HG02678 (cell line): ENCODE results near the gene LDLRAD4.
"Not testable (repeated sequence)": the region's sequence is repeated elsewhere in the genome, so short reads cannot be mapped to it uniquely, and the experiment has no call there.

Source experiments
- ATAC-seq: cut with Tn5 transposase; IDR thresholded peaks from one replicate; pipeline ENCODE4 v1.9.1; 2021; ENCODE audit warnings: mild to moderate bottlenecking, moderate library complexity; ENCODE audit not compliant: unreplicated experiment

The LDLRAD4 gene

DNA sequence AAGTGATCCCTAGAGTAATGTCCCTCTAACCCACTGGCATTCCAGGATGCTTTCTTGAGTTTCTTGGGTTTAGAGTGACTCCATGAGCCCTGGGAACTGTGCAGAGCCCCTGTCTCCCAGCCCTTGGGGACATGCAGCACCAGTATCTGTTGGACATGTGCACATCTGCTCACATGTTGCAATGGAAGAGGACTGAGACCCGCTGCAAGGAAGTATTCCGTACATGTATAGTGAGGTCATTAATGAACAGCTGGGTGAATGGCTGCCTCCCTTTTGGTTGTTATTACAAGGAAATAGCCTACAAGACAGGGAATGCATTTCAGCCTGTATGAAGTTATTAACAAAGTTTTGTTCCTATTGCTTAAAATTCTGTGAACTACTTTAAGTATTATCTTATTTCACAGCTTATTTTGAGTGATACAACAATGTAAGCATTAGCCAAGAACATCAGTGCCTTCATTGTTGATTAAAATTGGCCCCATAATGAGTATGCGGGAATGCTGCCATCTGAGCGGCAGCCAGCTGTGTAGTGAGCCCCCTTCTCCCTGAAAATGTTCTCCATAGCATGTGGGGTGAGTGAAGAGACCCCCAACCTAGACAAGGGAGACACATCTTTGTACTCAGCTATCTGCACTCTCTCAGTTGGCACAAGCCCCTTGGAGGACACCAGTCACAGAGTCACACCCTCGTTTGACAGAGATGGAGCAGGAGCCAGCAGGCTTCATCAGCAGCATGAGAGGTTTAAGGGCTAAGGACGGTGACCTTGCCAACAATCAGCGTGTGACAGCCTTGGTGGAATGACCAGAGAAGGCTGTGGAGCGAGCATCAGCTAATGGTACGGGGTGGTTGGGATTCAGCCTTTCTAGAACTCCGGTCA lies 420.4 kb downstream of the LDLRAD4 start:
- ATAC-seq = no peak

DNA sequence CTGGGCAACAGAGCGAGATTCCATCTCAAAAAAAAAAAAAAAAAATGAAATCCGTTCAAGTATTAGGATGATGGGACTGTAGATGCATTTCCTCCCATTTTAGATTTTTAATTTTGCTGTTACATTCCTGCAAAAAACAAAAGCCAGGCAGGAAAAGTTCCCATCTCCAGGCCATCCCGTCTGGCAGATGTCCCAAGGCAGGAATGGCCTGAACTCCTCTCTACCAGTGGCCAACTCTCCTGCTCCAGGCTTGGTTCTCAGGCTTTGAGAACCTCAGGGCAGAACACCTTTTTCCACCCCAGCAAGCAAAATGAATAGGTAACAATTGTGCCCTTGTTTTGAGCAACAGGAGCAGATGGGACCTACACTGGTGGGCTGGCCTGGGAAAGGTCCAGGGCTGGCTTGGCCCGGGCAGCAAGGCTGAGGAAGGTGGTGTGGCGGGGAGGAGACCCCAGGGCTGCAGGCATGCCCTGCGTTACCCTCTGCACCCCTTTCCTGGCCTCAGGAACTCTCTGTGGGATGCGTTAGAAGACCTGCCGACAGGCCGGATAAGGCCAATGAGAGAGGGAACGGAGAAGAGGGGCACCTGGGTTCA lies 421.8 kb downstream of the LDLRAD4 start:
- ATAC-seq = no peak

DNA sequence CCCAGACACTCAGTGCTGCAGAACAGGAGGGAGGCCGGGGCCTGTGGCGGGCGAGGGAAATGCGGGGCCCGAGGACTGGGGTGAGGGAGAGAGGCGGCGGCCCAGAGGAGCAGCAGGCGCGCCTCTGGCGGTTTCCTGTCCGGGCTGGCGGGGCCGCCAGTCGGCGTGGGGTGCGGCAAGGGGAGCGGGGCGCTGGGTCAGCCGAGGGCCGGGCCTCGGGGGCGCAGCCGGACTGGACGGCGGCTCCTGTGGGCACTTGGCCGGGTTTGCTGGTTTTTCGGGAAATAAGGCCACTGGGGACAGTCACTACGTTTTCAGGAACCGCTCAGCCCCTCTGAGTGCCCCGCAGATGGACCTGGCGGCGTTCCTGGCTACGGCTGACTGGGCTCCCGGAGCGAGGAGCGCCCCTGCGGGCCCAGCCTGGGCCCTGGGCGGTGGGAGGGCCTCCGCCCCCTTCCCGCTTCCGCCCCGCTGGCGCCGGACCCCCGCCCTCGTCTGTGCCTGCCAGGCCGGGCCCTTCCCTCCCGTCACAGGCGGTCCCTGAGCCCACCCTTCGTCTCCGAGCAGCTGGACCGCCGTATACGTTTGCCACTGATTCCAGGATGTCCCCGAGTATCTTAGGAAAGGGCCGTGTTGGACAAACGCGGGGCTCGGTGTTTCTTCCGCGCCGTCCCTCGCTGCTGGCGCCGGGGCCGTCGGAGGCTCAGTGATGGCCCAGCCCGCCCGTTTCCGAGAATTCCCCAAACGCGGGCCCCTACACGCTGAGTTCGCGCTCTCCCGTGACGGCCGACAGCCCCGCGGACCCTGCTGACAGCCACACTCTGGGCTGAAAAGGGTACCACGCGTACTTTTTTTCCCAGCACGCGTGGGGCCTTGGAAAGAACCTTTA lies 423.2 kb downstream of the LDLRAD4 start:
- ATAC-seq = no peak

DNA sequence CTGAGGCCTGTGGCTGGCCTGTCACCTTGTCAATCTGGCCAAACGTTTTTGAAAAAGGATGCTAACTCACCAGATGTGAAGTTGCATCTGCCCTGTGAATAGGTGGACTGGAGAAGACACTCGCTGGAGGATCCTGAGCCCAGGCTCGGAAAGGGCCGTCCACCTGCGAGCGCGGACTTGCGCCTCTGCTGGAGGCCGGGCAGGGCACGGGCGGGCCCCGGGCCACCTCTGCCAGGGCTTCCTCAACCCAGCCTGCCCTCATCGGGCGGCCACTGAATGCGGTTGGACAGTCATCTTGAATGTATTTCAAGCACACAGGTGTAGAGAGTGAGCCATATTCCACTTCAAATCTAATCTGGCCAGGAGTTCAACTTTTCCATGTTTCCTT lies 423.9 kb downstream of the LDLRAD4 start:
- ATAC-seq = no peak

DNA sequence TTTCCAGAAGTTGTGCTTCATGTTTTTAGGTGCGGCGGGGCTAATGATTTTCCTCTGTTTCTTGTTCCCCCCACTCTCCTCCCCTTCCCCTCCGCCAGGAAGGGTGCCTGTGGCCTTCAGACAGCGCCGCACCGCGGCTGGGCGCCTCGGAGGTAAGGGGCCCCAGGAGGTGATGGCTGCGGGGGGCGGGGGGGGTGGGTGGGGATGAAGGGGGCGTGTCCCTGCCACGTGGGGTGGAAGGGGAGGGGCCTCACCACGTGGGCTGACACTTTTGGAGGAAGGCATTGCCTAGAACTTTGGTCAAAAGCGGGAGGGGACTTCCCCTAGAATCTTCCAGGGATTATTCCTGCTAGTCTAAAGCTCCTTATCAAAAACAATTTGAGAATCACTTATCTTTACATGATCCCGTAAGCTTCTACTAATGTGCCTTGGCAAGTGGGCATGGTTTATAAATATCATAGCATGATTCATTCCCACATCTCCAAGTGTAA lies 424.7 kb downstream of the LDLRAD4 start:
- ATAC-seq = no peak

DNA sequence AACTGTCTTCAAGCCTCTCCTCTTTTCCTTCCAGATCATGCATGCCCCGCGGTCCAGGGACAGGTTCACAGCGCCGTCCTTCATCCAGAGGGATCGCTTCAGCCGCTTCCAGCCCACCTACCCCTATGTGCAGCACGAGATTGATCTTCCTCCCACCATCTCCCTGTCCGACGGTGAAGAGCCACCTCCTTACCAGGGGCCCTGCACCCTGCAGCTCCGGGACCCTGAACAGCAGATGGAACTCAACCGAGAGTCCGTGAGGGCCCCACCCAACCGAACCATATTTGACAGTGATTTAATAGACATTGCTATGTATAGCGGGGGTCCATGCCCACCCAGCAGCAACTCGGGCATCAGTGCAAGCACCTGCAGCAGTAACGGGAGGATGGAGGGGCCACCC lies 426.5 kb downstream of the LDLRAD4 start:
- no peak for ATAC-seq

DNA sequence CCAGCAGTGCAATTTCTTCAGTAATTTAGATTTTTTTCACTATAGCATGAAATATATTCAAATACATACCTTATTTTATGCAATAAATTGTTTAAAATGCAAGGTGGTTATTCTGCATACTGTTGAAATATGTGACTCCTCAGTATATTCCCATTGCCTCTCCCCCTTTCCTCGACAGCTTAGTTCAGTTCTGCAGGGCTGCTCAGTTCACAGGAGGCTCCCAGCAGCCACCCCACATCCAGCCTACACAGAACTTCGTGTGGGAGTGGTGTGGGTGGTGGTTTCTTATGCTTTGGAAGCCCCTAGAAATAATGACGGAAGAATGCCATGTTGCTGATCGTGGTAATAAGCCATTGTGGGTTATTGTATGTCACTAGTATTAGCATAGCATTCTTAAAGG lies 428.1 kb downstream of the LDLRAD4 start:
- no peak for ATAC-seq

DNA sequence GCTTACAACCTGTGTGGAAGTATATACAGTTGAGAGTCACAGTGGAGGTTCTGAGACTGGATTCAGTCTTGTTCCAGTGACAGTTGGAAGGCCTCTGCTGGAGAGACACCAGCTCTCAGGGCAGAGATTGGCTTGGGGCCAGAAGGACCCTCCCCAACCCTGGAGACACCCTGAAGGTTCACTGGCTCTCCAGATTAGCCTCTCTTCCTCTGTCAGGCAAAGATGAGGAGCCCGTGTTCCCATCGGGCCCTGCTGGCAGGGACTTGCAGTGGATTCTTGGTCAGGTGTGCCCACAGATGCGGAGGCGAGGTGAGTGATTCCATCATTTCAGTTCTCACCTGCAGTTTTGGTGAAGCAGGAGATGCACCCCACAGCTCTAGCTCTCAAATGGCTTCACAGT lies 429.2 kb downstream of the LDLRAD4 start:
- no peak for ATAC-seq

DNA sequence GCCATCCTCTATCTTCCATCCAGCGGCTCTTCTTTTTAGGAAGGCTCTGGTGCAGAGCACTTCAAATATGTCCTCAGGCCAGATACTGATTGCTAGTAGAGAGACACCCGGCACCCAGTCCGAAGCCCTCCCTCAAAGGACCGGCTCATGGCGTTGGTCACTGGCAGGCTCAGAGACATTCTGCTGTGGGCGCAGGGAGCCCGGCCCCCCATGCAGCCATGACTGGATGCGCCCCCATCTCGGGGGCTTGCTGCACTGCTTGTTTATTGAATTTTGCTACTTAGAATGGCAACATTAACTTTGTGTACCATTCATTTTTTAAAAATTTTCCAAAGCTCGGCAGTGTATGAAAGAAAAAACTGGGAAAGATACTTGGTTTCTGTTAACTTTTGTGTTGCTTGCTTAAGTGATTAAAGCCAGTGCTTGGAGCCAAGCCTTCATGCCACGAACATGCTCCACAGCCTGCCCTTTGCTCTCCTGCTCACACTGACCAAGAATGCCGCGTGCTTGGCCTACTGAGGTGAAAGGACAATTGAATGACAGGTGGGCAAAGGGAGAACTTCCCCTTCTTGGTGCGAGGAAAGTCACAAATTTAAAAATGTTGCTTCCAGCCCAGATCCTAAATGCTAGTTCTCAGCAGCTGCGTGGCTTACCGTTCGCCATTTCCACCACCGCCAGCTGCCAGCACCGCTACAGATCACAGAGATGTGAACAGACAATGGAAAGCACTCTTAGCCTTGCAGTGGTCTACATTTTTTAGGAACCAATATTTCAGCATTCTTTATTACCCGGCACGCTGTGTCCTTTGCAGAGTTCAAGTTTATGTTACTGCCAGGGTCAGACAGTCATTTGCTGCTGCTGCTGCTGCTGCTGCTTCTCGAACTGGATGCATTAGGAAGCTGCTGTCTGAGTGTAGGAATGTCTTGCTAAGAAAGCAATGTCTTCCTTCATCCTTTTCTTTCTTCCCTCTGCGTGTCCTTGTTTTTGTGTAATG lies 431.1 kb downstream of the LDLRAD4 start:
- ATAC-seq = no peak

DNA sequence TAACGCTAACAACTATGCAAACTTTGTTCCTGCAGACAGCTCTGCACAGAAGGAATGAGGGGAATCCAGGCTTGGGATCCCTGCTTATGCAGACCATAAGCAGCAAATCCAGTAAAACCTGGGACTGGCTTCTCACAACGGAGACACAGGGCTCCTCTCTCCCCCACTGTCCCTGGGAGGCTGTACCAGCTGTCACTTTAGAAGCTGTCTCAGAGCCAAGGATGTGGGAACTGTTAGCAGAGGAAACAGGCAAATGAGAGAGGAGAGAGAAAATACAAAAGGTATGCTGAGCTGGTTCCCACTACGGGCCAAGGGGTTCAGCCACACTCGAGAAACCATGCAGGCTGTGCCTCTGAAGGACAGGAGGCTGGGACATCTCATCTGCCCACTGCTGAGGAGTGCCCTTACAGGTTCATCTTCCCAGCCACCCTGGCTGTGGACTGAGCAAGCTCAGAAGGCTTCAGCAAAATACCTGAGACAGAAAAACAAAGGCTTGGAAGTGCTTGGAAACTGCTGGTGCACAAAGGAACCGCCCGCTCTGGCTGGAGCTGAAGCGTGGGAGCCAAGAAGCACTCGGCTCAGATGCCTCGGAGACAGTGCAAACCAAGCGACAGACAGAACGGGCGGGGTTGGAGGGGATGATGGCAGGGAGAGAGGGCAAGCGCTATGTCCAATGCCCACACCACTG lies 435.3 kb downstream of the LDLRAD4 start:
- no peak for ATAC-seq

DNA sequence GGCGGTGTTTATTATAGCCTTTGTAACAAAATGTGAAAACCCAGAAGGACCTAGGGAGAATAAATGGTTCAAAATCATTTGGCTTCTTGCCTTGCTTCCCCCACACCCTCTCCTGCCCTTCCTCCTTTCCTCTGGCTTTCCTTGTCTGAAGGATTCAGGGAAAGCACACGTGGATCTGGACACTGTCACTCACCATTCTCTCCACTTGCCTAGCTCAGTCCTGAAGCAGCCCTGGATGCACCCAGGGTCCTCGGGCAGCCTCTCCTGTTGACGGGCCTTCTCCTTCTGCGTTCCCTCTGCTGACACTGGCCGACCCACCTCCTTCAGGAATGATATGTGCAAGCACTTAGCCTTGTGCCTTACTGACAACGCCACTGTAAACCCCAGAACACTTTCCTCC lies 439.4 kb downstream of the LDLRAD4 start:
- no peak for ATAC-seq

DNA sequence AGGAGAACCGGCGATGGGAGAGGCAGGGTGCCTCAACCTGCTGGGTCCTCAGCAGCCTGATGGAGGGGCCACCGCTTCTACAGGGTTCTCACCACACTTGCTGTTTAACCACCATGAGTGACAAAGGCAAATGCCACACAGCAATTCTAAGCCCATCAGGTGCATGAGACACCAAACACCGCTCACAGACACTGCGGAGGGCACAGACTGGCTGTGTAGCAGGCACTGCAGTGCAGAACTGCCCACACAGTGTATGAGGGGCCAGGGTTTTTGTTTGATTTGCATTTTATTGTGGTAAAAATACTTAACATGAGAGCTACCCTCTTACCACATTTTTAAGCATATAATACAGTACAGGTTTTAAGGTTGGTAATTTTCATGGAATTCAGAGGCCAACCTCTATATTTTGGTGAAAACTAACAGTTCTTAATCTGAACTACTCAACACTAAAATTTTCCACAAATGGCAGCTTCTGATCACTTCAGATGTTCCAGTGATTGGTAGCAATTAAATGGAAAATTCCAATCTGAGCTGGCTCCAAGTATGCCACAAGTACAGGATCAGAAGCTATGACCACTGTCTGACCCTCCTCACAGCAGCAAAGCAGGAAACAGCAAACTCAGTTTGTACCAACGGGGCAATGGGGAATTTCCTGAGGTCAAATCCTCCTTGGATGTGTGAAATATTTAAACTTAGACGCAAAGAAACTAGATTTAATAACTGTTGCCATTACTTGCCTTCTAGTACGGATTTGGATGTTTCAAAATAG lies 440.1 kb downstream of the LDLRAD4 start:
- no peak for ATAC-seq

DNA sequence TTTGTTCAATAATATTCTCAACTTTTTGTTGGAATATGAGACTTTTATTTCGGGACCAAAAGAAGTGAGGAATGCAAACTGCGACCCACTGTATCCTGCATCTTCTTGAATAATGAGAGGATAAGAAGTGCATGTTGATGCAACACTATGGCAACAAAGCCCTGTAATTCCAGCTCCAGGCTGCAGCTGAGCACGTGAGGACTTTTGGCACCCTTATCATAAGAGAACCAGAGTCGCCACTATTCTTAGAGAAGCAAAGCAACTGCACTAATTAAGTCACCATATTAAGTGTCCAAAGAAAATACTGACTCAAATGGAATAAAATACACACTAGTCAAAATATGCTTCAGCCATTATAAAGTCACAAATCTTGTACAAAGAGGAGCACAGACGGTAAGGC lies 441.9 kb downstream of the LDLRAD4 start:
- no peak for ATAC-seq

DNA sequence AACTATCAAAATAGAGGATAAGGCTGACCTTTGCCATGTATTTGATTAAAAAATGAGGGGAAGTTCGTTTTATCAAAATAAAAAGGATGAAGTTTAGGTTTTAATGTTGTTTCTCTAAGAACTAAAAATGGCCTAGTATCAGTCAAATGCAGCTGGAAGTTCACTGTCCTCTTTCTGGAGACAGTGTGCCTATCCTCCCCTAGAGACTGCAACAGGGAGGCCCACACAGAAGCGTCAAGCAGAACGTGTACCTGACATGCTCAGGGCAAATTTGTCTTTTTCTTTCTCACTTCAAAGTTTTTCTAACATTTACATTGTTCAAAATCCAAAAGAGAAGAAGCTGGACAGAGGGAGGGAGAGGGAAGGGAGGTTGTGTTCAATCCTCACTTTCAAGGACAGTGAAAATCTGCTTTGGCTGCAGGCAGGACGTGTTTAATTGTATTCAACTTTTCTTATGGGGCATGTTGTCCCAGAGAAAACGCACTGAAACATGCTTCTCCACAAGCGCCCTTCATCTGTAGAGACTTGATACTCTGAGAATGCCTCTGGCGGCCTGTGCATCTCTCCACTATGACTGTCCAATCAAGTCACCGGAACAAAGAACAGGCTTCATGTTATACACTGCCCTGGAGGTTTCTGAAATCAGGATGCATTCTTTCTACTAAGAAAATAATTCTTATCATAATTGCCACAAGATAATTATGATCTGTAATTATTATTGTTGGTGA lies 442.7 kb downstream of the LDLRAD4 start:
- no peak for ATAC-seq

DNA sequence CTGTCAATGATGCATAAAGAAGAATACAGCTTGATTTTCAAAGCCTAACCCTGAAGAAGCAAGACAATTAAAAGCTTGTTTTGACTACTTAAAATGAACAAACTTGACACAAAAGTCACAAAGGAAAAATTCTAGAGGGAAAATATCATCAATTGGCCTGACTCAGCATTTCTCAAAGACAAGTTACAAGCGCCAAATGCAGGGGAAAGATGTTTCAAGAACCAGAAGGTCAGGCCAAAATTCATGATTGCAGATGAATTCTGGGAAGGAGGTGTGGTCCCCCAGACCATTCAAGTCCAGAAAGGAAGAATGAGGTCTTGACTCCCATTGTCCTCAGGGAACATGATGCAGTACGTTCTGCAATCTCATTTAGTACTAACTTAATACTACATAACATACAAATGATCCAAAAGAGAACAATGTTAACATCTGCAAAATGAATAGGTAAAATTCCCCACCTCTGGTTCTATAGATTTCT lies 443.3 kb downstream of the LDLRAD4 start:
- ATAC-seq = no peak

DNA sequence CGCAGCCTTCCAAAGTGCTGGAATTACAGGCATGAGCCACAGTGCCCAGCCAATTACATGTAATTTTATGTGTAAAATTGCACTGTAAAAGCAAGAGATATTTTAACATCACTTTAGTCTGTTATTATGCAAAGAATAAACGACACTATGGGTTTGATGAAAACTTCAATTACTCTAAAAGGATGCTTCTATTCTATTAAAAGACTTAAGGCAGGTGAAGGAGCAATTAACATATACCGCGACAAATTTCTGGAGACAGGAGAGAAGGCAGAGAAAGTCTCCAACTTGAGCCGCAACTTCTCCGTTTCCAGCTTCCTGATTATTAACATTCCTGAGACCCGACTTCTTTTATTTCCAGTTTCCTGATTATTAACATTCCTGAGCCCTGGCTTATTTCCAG lies 454.1 kb downstream of the LDLRAD4 start:
- ATAC-seq = no peak

DNA sequence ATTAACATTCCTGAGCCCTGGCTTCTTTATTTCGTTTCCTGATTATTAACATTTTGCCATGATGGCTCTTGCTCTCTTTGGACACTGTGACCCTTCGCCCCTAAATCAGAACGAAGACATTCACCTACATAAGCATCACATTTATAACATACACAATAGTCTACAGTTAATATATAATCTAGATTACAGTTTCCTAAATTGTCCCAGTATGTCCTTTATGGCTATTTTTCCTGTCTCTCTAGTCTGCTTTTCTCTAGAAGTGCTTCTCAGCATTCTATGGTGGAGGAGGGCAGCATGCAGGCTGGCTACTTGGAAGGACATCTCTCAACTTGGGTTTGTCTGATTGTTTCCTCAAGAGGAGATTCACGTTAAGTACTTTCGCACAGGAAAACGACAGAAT lies 457.9 kb downstream of the LDLRAD4 start:
- no peak for ATAC-seq

DNA sequence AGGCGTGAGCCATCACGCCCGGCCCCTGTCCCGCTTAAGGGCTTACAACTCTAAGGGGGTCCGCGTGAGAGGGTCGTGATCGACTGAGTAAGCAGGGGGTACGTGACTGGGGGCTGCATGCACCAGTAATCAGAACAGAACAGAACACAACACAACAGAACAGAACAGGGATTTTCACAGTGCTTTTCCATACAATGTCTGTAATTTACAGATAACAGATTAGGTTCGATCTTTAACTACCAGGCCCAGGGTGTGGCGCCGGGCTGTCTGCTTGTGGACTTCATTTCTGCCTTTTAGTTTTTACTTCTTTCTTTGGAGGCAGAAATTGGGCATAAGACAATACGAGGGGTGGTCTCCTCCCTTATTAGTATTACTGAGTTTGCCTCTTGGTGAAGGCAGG lies 458.8 kb downstream of the LDLRAD4 start:
- not testable (repeated sequence) for ATAC-seq
